Measurements from ENCODE around the gene RRAS2.
"Not testable (repeated sequence)": the region's sequence is repeated elsewhere in the genome, so short reads cannot be mapped to it uniquely, and the experiment has no call there.

The RRAS2 gene

DNA sequence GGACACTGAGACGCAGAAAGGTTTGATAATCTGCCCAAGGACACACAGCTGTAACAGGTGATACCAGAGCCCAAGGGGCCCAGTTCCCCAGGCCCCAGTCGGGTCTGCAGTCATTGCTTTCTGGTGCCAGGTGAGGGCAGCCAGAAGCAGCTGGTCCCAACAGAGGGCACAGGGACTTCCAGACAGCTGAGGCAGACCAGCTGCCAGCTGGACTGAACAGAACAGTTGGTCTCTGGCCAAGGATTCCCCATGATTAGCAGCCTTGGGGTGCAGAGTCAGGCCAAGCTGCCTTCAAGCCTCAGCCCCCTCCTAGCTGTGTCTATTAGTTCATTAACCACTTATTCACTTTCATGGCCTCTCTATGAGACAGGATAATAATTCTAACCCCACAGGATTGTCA lies 105.6 kb downstream of the RRAS2 start:
- DNase-seq, result peak; percentile 1

DNA sequence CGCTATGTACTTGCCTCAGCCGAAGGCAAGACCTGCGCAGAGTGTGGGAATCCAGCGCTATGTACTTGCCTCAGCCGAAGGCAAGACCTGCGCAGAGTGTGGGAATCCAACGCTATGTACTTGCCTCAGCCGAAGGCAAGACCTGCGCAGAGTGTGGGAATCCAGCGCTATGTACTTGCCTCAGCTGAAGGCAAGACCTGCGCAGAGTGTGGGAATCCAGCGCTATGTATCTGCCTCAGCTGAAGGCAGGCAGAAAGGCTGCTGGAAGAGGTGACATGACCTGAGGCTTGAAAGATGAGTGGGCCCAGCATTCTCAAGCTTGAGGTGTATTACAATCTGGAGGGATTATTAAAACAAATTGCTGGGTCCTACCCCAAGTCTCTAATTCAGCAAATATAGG lies 106.5 kb downstream of the RRAS2 start:
- not testable (repeated sequence) for DNase-seq

DNA sequence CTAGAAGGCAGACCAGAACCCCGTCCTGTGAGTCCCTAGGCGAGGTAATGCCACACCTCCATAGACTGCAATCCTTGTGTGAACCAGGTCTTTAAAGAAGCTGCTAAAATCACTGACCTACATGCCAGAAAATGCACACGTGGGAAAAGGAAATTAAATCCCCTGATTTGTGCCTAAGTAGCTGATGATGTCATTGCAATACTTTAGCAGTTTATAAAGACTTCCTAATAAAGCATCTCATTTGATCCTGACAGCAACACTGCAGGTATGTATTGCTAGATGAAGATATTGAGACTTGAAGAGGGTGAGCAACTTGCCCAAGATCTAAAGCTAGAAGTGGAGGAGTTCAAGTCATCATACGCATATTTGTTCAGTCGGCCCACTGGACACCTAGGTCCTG lies 107.2 kb downstream of the RRAS2 start:
- no peak for DNase-seq

DNA sequence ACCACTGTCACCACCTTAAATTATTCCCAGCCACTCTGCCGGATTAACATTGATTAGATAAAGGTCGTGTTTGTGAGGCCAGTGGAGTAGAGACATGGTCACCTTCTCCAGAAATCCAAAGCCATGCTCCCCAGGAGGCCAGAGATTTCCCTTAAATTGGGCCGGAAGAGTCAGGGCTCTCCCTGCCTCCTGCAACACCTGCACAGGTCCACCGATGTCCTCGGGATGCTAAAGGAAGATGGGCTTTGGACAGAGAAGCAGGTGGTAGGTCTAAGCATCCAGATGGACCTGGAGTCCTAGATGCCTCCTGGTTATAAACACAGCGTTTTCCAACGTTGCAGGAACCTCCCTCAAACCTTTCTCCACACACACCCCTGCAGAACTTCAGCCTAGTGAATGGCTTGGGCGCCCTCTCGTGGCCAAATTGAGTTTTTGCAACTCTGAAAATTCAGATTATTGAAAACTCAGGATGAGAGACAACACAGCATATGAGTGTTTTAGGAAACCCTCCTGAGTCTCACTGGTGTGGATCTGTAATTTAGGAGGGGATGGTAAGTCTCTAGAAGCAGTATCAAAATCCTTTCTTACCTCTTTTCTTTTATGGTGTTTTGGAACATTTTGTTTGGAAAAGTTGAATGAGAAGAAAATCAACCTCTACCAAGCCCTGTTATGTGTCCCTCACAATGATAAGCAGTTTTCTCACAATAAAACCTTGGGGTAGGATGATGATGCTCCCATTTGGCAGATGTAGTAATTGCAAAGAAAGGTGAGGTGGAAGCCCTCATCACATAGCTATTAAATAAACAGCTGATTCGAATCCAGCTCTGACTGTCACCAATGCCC lies 109.6 kb downstream of the RRAS2 start:
- DNase-seq, result peak; percentile 18

DNA sequence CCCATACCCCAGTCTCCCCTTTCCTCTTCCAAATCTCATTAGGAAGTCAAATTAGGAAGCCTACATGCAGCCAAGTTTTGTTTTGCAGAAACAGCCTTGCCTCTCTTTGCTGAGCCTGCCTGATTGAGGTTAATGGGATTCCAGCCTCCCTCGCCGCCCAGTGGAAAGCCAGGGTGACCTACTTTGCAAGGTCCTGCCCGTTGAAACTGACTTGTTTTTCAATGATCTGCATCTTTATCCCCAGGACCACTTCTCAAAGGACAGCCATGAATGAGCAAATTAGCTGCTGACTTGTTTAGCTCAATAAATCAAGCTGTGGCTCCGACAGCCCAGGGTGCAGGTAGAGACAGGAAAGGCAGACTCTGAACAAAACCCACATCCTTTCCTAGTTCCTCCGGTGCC lies 110.4 kb downstream of the RRAS2 start:
- DNase-seq, result no peak

DNA sequence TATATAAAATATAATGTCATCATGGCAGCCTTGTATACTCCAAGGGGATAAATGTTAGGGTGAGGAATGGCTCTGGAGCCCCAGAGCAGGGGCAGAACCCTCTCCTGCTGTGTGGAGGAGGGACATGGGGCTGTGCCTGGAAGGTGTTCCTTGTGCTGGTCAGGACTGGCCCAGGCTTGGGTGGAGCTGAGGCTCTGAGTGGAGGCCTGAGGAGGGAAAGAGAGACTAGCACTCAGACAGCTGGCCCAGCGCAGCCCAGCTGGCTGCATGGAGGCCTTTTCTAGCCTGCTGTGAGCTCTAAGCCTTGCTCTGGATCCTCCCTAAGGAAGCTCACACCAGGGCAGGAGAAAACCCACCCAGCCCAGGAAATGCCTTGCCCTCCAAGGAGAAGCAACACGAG lies 113.5 kb downstream of the RRAS2 start:
- DNase-seq, result no peak

DNA sequence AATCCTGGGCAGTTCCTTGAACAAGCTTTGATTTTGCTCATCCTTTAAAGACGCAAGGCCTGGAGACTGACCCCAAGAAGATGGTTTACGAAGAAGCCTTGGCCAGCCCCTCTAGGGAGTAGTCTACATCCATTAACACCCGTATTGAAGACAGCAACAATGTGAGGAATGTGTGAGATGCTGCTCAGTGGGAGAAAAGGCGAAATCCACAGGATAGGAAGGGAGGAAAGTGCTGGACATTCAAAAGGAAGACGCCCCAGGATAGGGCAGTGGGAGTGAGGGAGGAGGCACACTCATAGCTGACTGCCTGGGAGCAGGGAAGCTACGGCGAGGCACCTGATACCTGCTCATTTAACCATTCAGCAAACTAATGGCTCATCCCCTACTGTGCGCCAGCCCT lies 114.1 kb downstream of the RRAS2 start:
- no peak for DNase-seq

DNA sequence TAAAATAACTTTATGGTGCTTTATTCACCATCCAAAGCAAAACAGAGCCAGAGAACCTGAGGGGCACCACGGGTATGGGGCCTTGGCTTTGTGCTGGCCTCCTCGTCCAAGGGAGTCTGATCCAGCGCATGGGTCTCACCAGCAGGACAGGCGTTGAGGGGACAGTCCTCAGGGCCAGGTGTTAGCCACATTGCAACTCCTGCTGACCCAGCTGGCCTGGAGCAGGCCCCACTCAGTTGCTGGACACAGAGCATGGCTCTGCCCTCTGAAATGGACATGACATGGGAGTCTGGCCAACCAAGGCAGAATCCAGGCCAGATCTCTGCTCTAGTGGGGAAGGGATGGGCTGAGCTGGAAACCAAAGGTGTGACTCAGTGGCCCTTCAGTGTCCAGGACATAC lies 116.2 kb downstream of the RRAS2 start:
- DNase-seq, result no peak

DNA sequence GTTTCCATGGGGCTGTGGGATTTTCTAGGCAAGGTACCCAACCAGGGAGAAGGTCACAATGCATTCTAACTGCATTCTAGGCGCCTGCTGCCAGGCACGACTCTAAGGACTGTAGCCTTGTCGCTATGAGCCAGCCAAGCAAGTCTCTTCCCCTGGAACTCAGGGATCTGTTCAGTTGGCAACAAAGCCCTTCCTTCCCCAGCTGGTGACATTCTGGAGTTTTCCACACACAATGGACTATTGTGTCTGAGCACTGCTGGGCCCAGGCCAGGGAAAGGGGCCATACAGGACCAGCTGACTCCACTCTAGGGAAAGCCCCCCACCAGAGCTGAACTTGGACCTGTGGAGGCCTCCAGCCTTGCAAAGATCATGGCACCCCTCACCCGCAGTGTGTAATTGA lies 116.8 kb downstream of the RRAS2 start:
- no peak for DNase-seq

DNA sequence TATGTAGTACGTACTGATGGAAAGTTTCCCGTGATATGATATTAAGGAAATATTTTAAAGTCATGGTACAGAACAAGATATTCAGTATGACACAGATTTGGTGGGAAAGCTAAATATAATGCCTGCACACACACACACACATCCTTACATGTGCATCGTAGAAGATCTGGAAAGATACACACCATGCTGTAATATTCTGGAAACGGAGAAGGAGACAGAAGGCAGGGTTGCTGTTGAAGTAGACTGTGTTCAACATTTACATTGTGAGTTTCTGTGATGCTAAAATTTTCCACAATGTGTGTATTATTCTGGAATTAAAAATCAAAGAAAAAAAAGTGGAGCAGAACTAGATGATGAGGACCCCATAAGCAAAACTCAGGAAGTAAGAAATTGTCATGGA lies 118.0 kb downstream of the RRAS2 start:
- DNase-seq, result no peak

DNA sequence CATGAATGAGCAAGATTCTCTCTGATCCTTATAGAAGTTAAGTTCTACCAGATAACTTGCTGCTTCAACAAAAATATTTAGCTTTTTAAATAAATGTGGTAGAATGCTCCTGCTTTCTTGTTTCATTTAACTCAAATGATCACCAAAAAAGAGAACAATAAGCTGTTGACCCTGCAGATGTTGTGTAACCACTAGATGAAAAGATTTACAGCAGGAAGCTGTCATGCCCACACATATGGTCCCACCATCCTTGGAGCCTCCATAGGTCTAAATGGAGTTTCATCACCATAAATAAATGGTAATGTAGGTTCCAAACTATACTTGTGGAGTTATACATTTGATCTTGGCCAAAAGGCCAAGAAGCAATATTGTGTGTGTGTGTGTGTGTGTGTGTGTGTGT lies 118.8 kb downstream of the RRAS2 start:
- no peak for DNase-seq

DNA sequence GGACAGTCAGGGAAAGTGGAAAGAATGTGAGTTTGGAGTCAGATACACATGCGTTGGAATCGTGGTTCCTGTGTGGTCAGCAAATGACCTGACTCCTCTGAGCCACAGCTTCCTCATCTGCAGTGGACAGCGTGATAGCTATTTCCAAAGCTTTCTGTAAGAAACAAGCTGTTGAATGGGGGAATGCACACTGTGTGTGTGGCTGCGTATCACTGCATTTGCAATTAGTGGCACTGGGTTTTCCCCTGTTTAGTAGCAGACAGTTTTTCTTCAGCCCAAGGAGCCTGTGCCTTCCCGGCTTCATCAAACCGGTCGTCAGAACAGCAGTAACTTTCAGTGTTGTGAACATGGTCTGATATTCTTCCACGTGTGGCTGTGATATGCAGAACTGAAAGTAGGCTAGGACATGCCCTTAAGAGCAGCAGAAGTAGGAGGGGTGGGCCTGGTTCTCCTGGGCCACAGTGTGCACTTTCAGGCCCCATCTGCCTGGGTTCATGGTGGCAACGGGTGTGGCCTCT lies 121.5 kb downstream of the RRAS2 start:
- no peak for DNase-seq

DNA sequence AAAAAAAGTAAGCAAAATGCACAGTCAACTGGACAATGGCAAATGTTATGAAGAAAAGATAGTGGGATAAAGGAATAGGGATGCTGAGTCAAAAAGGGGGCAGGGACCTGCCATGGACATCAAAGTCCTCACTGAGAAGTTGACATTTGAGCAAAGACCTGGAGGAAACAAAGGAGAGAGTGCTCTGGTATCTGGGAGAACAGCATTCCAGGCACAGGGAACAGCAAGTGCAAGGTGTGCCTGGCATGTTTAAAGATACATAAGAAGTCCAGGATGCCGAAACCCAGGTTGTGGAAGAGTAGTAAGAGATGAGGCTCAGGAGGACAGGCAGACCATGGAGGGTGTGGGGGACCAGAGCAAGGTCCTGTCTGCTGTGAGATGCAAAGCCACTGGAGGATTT lies 123.3 kb downstream of the RRAS2 start:
- no peak for DNase-seq

DNA sequence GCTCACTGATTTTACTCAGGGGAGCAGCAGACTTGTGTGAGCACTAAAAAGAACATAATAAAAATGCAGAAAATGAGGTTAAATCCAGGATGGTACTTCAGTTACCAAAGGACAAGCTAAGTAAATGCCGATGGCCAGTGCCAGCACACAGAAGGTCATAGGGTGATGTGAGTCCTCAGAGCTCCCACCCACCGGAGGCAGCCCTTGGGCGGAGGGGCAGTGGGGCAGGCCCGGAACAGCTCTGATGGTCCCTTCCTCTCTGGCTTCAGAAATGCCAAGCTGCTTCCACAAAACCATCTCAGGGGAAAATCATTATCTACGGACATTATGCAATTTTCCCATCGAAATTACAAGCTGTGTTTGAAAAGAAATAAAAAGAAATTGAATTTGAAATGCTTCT lies 124.5 kb downstream of the RRAS2 start:
- DNase-seq, result no peak

DNA sequence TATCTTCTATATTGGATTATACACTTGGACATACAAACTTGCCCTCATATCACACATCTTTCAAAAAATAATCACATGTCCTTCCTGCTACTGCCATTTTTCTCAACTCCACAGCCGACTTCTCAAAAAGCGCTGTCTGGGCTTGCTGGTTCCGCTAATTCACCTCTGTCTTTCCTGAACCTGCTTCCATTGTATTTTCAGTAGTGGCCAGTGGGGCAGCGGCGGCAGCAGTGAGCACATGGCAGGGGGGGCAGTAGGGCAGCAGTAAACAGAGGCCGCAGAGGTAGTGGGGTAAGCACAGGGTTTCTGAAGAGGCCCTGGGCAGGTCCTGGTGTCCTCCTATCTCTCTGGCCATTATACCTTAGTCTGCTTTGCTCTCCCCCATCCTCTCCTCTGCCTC lies 126.3 kb downstream of the RRAS2 start:
- no peak for DNase-seq

DNA sequence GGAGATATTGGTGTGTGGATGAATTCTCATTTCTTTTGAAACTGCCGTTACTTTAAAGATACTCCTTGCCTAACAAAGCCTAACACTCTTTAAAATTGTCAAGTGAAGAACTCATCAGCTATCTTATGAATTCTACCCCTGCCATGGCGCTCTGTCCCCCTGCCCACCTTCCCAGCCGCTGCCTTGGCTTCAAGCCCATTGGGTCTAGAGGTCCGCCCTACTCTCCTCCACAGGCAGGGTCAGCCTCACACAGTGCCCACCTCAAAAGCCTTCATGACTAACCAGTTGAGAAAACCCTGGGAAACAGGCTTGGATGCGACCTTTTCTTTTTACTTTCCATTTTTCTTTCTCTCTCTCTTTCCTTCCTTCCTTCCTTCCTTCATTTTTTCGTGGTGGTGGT lies 128.6 kb downstream of the RRAS2 start:
- no peak for DNase-seq

DNA sequence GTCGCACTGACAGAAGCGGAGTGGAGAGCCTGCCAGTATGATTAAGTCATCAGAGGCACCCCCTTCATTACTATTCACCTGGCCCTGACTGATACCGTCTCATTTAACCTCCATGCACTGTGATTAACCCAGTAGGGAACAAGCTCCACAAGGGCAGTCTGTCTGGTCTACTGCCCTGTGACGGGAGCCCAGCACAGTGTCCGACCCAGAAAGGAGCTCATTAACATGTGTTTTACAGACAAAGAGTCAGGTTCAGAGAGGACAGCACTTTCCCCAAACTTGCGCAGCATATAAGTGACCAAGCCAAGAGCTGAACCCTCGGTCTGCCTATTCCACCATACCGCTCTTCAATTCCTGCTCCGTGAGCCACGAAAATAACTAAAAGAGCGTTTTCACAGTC lies 129.5 kb downstream of the RRAS2 start:
- no peak for DNase-seq

DNA sequence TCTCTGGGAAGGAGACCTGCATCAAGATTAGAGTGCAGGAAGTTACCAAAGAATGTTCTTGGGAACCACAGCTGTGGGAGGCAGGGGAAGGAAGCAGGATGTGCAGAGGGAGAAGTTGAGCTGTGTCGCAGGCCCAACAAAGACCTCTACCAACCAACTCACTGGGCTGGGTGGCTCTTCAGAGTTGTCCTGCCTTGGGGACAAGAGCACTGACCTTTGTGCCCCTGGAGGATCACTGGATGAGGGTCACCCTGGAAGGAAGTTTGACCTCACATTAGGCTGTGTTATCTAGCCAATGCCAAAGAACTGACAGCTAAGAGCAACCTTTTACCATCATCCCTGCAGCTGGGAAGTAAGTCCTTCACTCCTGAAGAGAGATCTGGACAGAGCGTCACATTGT lies 130.6 kb downstream of the RRAS2 start:
- DNase-seq, result no peak
